HCT116 (cell line): ENCODE data around the gene ALLC.

Source experiments
- CTCF ChIP-seq, 3 experiments: fragments of 200-600 bp in 1 of 3; sonication (generic) in 1 of 3; IDR thresholded peaks in 2 of 3; conservative IDR thresholded peaks in 1 of 3; 2 replicates each; pipeline ENCODE4 v1.5.1; 2012 to 2017; ENCODE audit warnings: low read depth in 2 of 3, low read length in 2 of 3, antibody characterized with exemption in 1 of 3, borderline replicate concordance in 1 of 3, control low read depth in 1 of 3, mild to moderate bottlenecking in 1 of 3, mixed read lengths in 1 of 3, mixed run types in 1 of 3, moderate library complexity in 1 of 3; ENCODE audit not compliant: insufficient read depth in 1 of 3
- EGR1 ChIP-seq: IDR thresholded peaks from 2 replicates; pipeline ENCODE4 v1.6.1; 2012; ENCODE audit warnings: low read depth
- EZH2 ChIP-seq: fragments of 200-600 bp; sonication (generic); IDR thresholded peaks from 2 replicates; pipeline ENCODE4 v1.6.1; 2017; ENCODE audit warnings: antibody characterized with exemption, mixed run types
- EZH2phosphoT487 ChIP-seq: fragments of 200-600 bp; IDR thresholded peaks from 2 replicates; pipeline ENCODE4 v1.6.1; 2018; ENCODE audit warnings: antibody characterized with exemption, borderline replicate concordance
- FOSL1 ChIP-seq: IDR thresholded peaks from 2 replicates; pipeline ENCODE4 v1.6.1; 2012; ENCODE audit warnings: low read depth
- POLR2A ChIP-seq: IDR thresholded peaks from 2 replicates; pipeline ENCODE4 v1.7.0; 2011; ENCODE audit warnings: borderline replicate concordance; ENCODE audit not compliant: insufficient read depth, insufficient read length; ENCODE audit errors: extremely low read depth
- POLR2AphosphoS5 ChIP-seq: IDR thresholded peaks from 2 replicates; pipeline ENCODE4 v1.6.1; 2011; ENCODE audit warnings: mild to moderate bottlenecking, low read depth, low read length, moderate library complexity
- SP1 ChIP-seq: IDR thresholded peaks from 2 replicates; pipeline ENCODE4 v1.6.1; 2012; ENCODE audit warnings: low read depth
- SRF ChIP-seq: IDR thresholded peaks from 2 replicates; pipeline ENCODE4 v1.6.1; 2012; ENCODE audit warnings: low read depth
- TCF7L2 ChIP-seq: IDR thresholded peaks from 2 replicates; pipeline ENCODE4 v1.7.0; 2011; ENCODE audit warnings: borderline replicate concordance, inconsistent platforms; ENCODE audit not compliant: insufficient read depth, insufficient read length; ENCODE audit errors: extremely low read depth
- TF ChIP-seq, protein P1 (sequence below): IDR thresholded peaks from 2 replicates; pipeline ENCODE4 v1.6.1; 2012
- TF ChIP-seq, protein P2 (sequence below): IDR thresholded peaks from 2 replicates; pipeline ENCODE4 v1.6.1; 2011; ENCODE audit warnings: mild to moderate bottlenecking, low read length, moderate library complexity; ENCODE audit not compliant: insufficient replicate concordance; ENCODE audit errors: extremely low read depth

- TF ChIP-seq SP1 (no peak), POLR2A (no peak), CTCF (IDR thresholded peaks at IDR 0.05 in 2 of 3, conservative IDR thresholded peaks at IDR 0.05 in 1 of 3; ENCODE audit: borderline replicate concordance in 1 of 3, insufficient read depth in 1 of 3, low read depth in 2 of 3, low read length in 2 of 3) (no peak), EZH2phosphoT487 (no peak), EZH2 (no peak), POLR2AphosphoS5 (no peak), SRF (no peak), FOSL1 (no peak), TCF7L2 (no peak), EGR1 (no peak)
- TF ChIP-seq, protein P1, sequence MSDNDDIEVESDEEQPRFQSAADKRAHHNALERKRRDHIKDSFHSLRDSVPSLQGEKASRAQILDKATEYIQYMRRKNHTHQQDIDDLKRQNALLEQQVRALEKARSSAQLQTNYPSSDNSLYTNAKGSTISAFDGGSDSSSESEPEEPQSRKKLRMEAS = no peak
- TF ChIP-seq, protein P2, sequence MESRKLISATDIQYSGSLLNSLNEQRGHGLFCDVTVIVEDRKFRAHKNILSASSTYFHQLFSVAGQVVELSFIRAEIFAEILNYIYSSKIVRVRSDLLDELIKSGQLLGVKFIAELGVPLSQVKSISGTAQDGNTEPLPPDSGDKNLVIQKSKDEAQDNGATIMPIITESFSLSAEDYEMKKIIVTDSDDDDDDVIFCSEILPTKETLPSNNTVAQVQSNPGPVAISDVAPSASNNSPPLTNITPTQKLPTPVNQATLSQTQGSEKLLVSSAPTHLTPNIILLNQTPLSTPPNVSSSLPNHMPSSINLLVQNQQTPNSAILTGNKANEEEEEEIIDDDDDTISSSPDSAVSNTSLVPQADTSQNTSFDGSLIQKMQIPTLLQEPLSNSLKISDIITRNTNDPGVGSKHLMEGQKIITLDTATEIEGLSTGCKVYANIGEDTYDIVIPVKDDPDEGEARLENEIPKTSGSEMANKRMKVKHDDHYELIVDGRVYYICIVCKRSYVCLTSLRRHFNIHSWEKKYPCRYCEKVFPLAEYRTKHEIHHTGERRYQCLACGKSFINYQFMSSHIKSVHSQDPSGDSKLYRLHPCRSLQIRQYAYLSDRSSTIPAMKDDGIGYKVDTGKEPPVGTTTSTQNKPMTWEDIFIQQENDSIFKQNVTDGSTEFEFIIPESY = no peak
These were observed 73.8 kb downstream of the ALLC start for GRCh38 chr2:3731829-3732228.
